Testis (tissue), 2 donors: ENCODE results near the gene PXDN.

Experiments
- POLR2A ChIP-seq: fragments of 450-650 bp; IDR thresholded peaks from one replicate; pipeline ENCODE4 v1.6.1; 2017; ENCODE audit warnings: antibody characterized with exemption, mild to moderate bottlenecking, moderate library complexity
- TF ChIP-seq, protein P1 (sequence below), 3 experiments: fragments of 450-650 bp in 2 of 3; fragments of 200-600 bp in 1 of 3; sonication (generic) in 1 of 3; IDR thresholded peaks; one replicate each; pipeline ENCODE4 v1.5.1; 2016 to 2019; ENCODE audit warnings: antibody characterized with exemption in 3 of 3, mild to moderate bottlenecking in 2 of 3, moderate library complexity in 1 of 3

DNA sequence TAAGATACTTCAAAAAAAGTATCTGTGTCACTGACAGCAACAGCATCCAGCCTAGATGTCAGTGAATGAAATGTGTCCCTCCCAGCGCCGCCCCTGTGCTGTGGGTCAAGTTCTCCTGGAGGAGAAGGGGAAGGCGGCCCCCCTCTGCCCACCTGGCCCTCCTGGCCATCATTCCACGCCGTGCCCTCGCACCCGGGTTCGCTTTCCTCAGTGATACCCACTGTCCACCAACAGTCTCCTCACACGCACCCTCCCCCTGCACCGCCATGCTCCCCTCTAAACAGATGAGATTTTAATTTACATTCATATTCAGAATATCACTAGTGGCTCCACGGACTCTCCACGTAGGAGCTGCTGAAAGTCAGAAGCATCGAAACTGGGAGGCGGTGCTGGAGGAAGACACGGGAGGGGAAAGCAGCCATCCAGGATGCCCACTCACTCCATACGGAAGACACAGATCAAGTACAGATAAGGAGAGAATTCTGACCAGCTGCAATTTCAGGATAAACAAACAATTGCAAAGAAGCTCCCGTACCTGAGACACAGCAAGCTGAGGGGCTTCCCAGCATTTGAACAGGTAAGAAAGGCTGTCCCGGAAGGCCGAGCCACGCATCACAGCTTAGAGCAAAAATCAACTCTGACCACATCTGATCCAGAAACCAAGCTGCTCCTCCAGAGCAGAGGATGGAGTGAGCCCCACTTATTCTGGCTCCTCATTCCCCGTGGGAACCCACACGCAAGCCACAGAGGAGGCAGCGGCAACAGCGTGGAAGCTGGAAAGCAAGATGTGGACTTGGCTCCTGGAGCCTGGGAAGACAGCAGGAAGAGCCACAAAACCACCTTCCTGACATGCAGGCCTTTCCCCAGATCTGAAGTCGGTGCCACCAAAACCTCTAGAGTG is 49.7 kb downstream of the PXDN start:
- TF ChIP-seq, protein P1, sequence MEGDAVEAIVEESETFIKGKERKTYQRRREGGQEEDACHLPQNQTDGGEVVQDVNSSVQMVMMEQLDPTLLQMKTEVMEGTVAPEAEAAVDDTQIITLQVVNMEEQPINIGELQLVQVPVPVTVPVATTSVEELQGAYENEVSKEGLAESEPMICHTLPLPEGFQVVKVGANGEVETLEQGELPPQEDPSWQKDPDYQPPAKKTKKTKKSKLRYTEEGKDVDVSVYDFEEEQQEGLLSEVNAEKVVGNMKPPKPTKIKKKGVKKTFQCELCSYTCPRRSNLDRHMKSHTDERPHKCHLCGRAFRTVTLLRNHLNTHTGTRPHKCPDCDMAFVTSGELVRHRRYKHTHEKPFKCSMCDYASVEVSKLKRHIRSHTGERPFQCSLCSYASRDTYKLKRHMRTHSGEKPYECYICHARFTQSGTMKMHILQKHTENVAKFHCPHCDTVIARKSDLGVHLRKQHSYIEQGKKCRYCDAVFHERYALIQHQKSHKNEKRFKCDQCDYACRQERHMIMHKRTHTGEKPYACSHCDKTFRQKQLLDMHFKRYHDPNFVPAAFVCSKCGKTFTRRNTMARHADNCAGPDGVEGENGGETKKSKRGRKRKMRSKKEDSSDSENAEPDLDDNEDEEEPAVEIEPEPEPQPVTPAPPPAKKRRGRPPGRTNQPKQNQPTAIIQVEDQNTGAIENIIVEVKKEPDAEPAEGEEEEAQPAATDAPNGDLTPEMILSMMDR (IDR thresholded peaks at IDR 0.05) = no peak
- TF ChIP-seq POLR2A = no peak
